ENCODE data around the gene SENP2. TPM values are rescaled to one million over a fixed set of nuclear protein-coding genes. Genes with fewer than 3 reads are reported as not detected.

SENP2 gene
- total and polyA plus RNA-seq, 10 of the 15 experiments (the other 5 are each of a cell fraction or from before 2014, with no cell fraction given) = 9.0 to 42.7 (median 25.1) TPM

DNA sequence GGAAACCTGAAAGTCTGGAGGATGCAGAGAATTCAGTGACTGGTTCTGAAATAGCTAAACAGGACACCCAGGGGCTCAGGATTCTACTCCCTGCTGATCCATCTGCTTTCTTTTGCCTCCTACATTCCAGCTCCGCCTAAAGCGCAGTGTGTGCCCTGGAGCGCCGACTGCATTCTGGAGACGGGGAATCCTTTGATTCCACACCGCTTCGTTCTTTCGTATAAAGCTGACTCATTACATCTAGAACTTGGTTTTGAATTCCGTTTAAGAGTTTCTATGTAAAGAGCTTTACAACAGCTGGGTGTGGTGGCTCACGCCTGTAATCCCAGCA is 61.8 kb downstream of the SENP2 start:
- no peak overlapping the region for H3K9ac ChIP-seq (ENCODE audit: control insufficient read depth, insufficient read depth, low read length)
- no peak overlapping the region for H3K4me2 ChIP-seq (ENCODE audit: control insufficient read depth, insufficient read depth)
- no peaks in the 10 kb centered on the region for H3K9me3 ChIP-seq (replicated peaks; ENCODE audit: control insufficient read depth, insufficient read depth, low read length)
- DNase-seq (ENCODE audit: low read depth, low spot score) = no peak
- POLR2A ChIA-PET = interaction anchor here (1.2 kb wide), 1 partner anchor 13 kb away, joined by 3 read pairs; no protein-coding TSS in a partner anchor
- 77% methylated on average over 10 of the region's 10 CpGs for WGBS (ENCODE audit: insufficient coverage, insufficient replicate concordance, low lambda C conversion rate, missing lambda C conversion rate)
- no peaks in the 10 kb centered on the region for H3K79me2 ChIP-seq (ENCODE audit: control insufficient read depth, insufficient read depth, low read length)
- ATAC-seq = no peak
- H3K27me3 ChIP-seq (replicated peaks in 1 of 2; ENCODE audit: control insufficient read depth in 2 of 2, insufficient read depth in 2 of 2, low read length in 1 of 2) = peaks cover 0 to 1% of the 10 kb centered on the region in 2 experiments; a peak in 2 of 4 replicates
- intact Hi-C loops (cut with micrococcal nuclease; ENCODE audit: unreplicated experiment) = no loop called here
- no peak overlapping the region for H3K4me3 ChIP-seq
- no peak overlapping the region for H3K27ac ChIP-seq (ENCODE audit: control insufficient read depth, insufficient read depth)
- H2AFZ ChIP-seq (ENCODE audit: control insufficient read depth, low read depth, low read length) = no peak overlapping the region
- SMC1A ChIA-PET (ENCODE audit: uncharacterized antibody, unreplicated experiment) = interaction anchor here (0.6 to 1.2 kb wide), 2 partner anchors 13 to 410 kb away, joined by 3 to 5 read pairs; no protein-coding TSS in a partner anchor
- no peaks in the 10 kb centered on the region for H3K36me3 ChIP-seq (ENCODE audit: control insufficient read depth in 2 of 2, insufficient read depth in 2 of 2, low read length in 1 of 2)
- TF ChIP-seq POU2F2 (IDR thresholded peaks at IDR 0.05; ENCODE audit: borderline replicate concordance, low read depth, low read length) = no peak
- TF ChIP-seq REST (IDR thresholded peaks at IDR 0.05; ENCODE audit: low read depth, low read length) = no peak
- no peak for TF ChIP-seq POLR2AphosphoS5 (IDR thresholded peaks at IDR 0.05; ENCODE audit: low read length)
- TF ChIP-seq SIX5 (IDR thresholded peaks at IDR 0.05; ENCODE audit: low read depth, low read length, severe bottlenecking) = no peak
- TF ChIP-seq, protein P1, sequence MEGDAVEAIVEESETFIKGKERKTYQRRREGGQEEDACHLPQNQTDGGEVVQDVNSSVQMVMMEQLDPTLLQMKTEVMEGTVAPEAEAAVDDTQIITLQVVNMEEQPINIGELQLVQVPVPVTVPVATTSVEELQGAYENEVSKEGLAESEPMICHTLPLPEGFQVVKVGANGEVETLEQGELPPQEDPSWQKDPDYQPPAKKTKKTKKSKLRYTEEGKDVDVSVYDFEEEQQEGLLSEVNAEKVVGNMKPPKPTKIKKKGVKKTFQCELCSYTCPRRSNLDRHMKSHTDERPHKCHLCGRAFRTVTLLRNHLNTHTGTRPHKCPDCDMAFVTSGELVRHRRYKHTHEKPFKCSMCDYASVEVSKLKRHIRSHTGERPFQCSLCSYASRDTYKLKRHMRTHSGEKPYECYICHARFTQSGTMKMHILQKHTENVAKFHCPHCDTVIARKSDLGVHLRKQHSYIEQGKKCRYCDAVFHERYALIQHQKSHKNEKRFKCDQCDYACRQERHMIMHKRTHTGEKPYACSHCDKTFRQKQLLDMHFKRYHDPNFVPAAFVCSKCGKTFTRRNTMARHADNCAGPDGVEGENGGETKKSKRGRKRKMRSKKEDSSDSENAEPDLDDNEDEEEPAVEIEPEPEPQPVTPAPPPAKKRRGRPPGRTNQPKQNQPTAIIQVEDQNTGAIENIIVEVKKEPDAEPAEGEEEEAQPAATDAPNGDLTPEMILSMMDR (IDR thresholded peaks at IDR 0.05 in 2 of 3, conservative IDR thresholded peaks at IDR 0.05 in 1 of 3; ENCODE audit: control insufficient read depth in 2 of 3, extremely low read depth in 1 of 3, insufficient read depth in 1 of 3, low read depth in 3 of 3, low read length in 3 of 3) = no peak
- TF ChIP-seq BCLAF1 (IDR thresholded peaks at IDR 0.05) = no peak
- TF ChIP-seq JUNB (IDR thresholded peaks at IDR 0.05) = no peak
- no peak for TF ChIP-seq USF2 (IDR thresholded peaks at IDR 0.05; ENCODE audit: borderline replicate concordance, low read depth, low read length)
- no peak for TF ChIP-seq SUZ12 (IDR thresholded peaks at IDR 0.05; ENCODE audit: unreplicated experiment)
- no peak for TF ChIP-seq NR2C2 (IDR thresholded peaks at IDR 0.05; ENCODE audit: borderline replicate concordance, control insufficient read depth, insufficient read length, low read depth)
- TF ChIP-seq TBL1XR1 (IDR thresholded peaks at IDR 0.05; ENCODE audit: low read depth, low read length) = no peak
- RAD21 ChIA-PET (ENCODE audit: unreplicated experiment) = interaction anchor here (0.7 kb wide), 1 partner anchor 187 kb away, joined by 3 read pairs; no protein-coding TSS in a partner anchor
- no TSS peak for BruUV-seq (replicated peaks)
- FAIRE-seq = no peak
- CTCF ChIA-PET = interaction anchor here (1.2 to 1.8 kb wide), 2 partner anchors 12 to 14 kb away, joined by 3 to 18 read pairs; no protein-coding TSS in a partner anchor
- no peaks in the 10 kb centered on the region for H4K20me1 ChIP-seq (ENCODE audit: control insufficient read depth, insufficient read depth)
- peaks cover 5% of the 10 kb centered on the region; the same call in 1 of the 2 replicates for H3K4me1 ChIP-seq (ENCODE audit: control insufficient read depth, insufficient read depth, low read length)
- in situ Hi-C loops (cut with MboI) = no loop called here

Measured in GM12878 (cell line).